Esophagus (tissue), 2 donors: Measurements from ENCODE around the gene HEXIM1. TPM values are rescaled to one million over a fixed set of nuclear protein-coding genes. Genes with fewer than 3 reads are reported as not detected.

ENCODE experiments used
- H3K27ac ChIP-seq, 2 donors: one replicate each; pipeline ENCODE4 v1.5.1; 2013; ENCODE audit warnings: low read depth in 2 of 2, mild to moderate bottlenecking in 2 of 2, inconsistent platforms in 1 of 2, low read length in 1 of 2, moderate library complexity in 1 of 2
- H3K27me3 ChIP-seq, 2 donors: one replicate each; pipeline ENCODE4 v1.6.1; 2013; ENCODE audit warnings: low read length in 2 of 2, control low read depth in 1 of 2, mild to moderate bottlenecking in 1 of 2; ENCODE audit not compliant: insufficient read depth in 2 of 2, control insufficient read depth in 1 of 2
- H3K36me3 ChIP-seq, 2 donors: one replicate each; pipeline ENCODE4 v1.6.1; 2013; ENCODE audit warnings: low read length in 1 of 2; ENCODE audit not compliant: control insufficient read depth in 2 of 2, insufficient read depth in 2 of 2
- H3K4me1 ChIP-seq, 2 donors: one replicate each; pipeline ENCODE4 v1.6.1; 2013; ENCODE audit warnings: low read length in 1 of 2; ENCODE audit not compliant: control insufficient read depth in 2 of 2, insufficient read depth in 2 of 2
- H3K4me3 ChIP-seq, 2 donors: one replicate each; pipeline ENCODE4 v1.5.1; 2013; ENCODE audit warnings: low read length in 2 of 2, mild to moderate bottlenecking in 2 of 2, low read depth in 1 of 2, moderate library complexity in 1 of 2
- H3K9me3 ChIP-seq, 2 donors: one replicate each; pipeline ENCODE4 v1.6.1; 2013; ENCODE audit warnings: mild to moderate bottlenecking in 2 of 2, low read depth in 1 of 2, low read length in 1 of 2, moderate library complexity in 1 of 2; ENCODE audit not compliant: control insufficient read depth in 2 of 2, insufficient read depth in 1 of 2
- WGBS, 2 donors: extraction: QIAGEN DNeasy Blood & Tissue Kit; methylation state at CpG; one replicate each; pipeline ENCODE4 v1.1.7; 2013; 5-methylcytosine and 5-hydroxymethylcytosine counted together
- polyA plus RNA-seq, 2 donors: library from polyadenylated mRNA; stranded (reverse); fragments of 200-250 nt; gene quantifications; one replicate each; pipeline ENCODE4 v1.2.3, GENCODE V29; 2013
- donor health status: healthy with polysubstance abuse.
- donor health status: Bipolar disorder and iron deficiency.

Gene HEXIM1
- polyA plus RNA-seq, 2 donors = 20.4 to 24.2 TPM

DNA sequence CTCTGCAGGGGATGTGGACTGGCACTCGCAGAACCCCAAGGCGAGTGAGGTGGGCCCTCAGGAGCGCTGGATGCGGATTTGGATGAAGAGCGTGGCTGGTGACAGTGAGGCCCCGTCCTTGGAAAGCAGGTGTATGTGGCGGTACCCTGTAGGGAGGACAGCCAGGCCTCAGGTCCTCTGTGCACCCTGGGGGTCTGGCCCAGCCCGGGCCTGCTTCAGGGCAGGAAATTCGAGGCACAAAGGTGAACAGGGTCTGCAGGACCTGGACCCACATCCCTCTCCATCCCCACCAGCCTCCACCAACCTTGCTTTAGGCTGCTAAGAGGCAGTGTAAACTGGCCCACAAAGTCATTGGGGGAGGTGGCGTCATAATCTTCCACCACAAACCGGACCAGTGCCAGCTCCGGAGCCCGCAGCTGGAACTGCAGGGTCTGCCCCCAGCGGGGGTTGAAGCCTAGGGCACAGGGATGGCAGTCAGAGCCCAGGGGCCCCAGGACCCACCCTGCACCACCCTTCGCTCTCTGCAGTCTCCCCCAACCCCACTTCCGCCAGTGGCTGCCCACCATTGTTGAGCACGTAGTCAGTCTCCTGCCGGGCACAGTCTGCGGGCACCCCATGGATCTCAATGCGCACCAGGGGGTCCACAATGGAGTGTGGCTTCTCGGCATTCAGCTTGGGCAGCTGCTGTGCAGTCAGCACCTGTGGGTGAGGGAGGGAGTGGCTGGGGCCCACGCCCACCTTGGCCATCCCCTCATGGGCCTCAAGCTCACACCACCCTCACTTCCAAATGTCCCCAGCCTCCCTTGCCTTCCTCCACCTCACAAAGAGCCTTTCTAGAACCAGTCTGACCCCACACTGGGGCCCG is 35.5 kb upstream of the HEXIM1 start:
- no peak overlapping the region for H3K4me3 ChIP-seq
- H3K4me1 ChIP-seq = no peaks in the 10 kb centered on the region
- WGBS, 2 donors = 93 to 94% methylated on average over 22 to 23 of the region's 23 CpGs
- H3K36me3 ChIP-seq = peaks cover 4 to 26% of the 10 kb centered on the region in 2 donors
- H3K27me3 ChIP-seq = no peaks in the 10 kb centered on the region
- no peaks in the 10 kb centered on the region for H3K9me3 ChIP-seq
- peak overlapping the region in 1 of 2 donors; percentile 77 for H3K27ac ChIP-seq

DNA sequence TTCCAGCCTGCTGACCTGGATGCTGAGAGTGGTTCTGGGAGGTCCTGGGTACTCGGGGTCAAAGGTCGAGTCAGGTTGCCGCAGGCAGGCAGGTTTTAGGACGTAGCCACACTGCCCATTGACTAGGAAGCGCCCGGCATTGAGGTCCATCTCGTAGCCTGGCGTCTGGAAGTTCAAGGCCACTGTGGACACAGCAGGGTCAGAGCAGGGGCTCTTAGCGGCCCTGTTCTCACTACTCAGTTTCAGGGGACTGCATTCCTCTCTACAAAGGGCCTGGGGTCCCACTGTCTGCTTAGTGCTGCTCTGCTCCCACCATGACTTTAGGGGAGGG is 34.9 kb upstream of the HEXIM1 start:
- Histone ChIP-seq H3K36me3 (peaks cover 1 to 27% of the 10 kb centered on the region in 2 donors), H3K4me1 (no peaks in the 10 kb centered on the region), H3K27me3 (no peaks in the 10 kb centered on the region), H3K4me3 (no peak overlapping the region), H3K27ac (no peak overlapping the region), H3K9me3 (no peaks in the 10 kb centered on the region)
- 88 to 93% methylated on average over 9 of the region's 9 CpGs for WGBS, 2 donors

DNA sequence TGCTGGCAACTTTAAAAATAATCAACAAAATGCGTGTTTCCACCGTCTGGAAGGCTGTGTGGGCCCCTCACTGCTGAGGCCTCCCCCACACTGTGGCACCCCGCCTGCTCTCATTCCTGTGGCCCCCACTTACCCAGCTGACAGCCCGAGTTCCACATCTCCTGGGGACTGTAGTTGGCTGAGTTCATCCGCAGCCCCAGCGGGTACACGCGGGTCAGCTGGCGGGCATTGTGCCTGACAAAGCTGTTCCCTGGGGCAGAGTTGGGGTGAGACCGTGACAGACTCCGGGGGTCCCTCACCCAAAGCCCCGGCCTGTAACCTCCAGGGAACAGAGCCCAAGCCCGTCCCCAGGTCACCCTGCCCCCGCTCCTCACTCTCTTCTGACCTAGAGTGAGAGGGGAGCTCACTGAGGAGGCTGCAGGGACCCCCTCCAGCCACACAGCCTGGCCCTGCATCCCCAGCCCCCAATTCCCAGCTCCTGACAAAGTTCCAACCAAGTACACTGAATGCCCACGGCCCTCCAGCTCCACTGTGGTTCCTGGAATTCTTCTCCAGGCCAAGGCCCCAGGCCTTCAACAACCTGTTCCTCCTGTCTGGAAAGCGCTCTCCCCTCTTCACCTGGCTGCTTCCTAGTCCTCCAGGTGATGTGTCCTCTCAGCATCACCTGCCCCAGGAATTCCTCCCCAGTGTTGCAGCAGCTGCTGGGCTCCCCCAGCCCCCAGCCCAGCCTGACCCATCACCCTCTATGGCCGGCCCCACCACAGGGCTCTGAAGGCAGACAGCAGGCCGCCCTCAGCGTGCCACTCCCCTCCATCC is 34.0 kb upstream of the HEXIM1 start:
- H3K9me3 ChIP-seq = no peaks in the 10 kb centered on the region
- H3K27ac ChIP-seq = no peak overlapping the region
- H3K27me3 ChIP-seq = no peaks in the 10 kb centered on the region
- H3K36me3 ChIP-seq = peaks cover 0 to 28% of the 10 kb centered on the region in 2 donors
- no peak overlapping the region for H3K4me3 ChIP-seq
- WGBS, 2 donors = 80% methylated on average over 19 of the region's 19 CpGs
- H3K4me1 ChIP-seq = no peaks in the 10 kb centered on the region

DNA sequence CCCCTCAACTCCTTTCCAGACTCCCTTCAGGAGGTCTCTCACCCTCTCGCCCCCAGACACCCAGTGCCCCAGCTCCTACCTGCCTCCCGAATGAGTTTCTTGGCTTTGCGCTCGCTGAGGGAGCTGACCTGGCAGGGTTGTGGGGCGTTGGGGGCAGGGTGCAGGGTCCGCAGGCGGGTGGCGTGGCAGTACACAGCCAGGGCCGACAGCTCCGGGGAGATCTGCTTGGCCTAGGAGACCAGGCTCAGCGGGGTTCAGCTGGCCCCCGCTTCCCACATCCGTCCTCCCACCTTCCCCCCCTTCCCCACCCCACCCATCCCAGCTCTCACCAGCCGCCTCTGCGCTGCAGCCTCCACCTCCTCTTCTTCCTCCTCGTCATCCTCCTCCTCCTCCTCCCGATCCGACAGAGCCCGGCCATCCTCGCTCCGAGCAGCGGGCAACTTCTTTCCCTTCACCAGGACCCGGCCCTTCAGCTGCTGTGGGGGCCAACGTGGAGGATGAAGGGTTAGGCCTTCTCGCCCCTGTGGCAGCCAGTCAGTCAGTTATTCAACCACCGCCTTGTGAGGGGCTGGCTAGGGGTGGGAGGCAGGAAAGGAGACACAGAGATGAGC is 33.2 kb upstream of the HEXIM1 start:
- no peak overlapping the region for H3K27ac ChIP-seq
- no peaks in the 10 kb centered on the region for H3K27me3 ChIP-seq
- H3K4me3 ChIP-seq = no peak overlapping the region
- H3K4me1 ChIP-seq = no peaks in the 10 kb centered on the region
- peaks cover 1 to 34% of the 10 kb centered on the region in 2 donors for H3K36me3 ChIP-seq
- WGBS, 2 donors = 88 to 89% methylated on average over 24 to 26 of the region's 26 CpGs
- H3K9me3 ChIP-seq = no peaks in the 10 kb centered on the region

DNA sequence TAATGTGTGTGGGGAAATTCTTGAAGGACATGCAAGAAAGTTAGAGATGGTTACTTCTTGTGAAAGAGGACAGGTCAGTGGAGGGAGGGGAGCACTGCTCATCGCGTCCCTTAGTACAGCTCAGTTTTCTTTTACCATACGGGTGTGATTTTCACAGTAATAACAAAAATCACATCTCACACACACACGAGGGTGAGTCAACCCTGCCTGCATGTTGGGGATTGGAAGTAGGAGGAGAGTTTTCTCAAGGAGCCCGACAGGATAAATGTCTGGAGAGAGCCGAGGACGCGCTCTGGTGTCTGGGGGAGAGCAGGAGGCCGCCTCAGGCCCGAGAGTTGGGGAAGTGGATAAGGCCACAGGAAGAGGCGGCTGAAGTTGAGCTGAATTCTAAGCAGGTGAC is 32.4 kb upstream of the HEXIM1 start:
- Histone ChIP-seq H3K4me3 (no peak overlapping the region), H3K9me3 (no peaks in the 10 kb centered on the region), H3K27ac (no peak overlapping the region), H3K4me1 (no peaks in the 10 kb centered on the region), H3K27me3 (no peaks in the 10 kb centered on the region), H3K36me3 (peaks cover 3 to 40% of the 10 kb centered on the region in 2 donors)
- 80 to 81% methylated on average over 11 of the region's 11 CpGs for WGBS, 2 donors

DNA sequence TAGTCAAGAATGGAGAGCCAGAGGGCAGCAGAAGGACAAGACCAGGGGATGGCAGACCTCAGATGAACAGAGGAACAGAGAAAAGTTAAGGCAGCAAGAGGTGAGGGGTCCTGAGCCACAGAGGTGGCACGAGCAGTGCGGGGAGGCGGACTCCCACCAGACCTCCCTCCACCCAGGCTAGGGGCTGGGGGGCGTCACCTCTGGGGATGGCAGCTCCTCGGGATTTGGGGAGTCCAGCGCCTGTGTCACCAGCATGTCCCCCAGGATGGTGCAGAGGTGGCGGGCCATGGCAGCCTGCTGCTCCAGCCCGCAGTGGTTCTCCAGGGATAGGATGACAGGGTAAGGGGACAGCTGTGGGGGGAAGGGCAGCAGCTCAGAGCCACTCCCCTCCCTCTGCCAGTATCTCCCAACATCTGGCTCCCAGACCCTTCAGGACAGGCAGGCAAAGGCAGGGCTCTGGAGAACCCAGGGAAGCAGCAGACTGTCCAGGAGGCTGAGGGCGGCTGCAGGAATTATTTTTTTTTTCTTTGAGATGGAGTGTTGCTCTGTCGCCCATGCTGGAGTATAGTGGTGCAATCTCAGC is 31.8 kb upstream of the HEXIM1 start:
- Histone ChIP-seq H3K27ac (no peak overlapping the region), H3K4me3 (no peak overlapping the region), H3K9me3 (no peaks in the 10 kb centered on the region), H3K27me3 (no peaks in the 10 kb centered on the region), H3K4me1 (peaks cover 0 to 4% of the 10 kb centered on the region in 2 donors), H3K36me3 (peaks cover 3 to 43% of the 10 kb centered on the region in 2 donors)
- 87 to 91% methylated on average over 10 of the region's 10 CpGs for WGBS, 2 donors

DNA sequence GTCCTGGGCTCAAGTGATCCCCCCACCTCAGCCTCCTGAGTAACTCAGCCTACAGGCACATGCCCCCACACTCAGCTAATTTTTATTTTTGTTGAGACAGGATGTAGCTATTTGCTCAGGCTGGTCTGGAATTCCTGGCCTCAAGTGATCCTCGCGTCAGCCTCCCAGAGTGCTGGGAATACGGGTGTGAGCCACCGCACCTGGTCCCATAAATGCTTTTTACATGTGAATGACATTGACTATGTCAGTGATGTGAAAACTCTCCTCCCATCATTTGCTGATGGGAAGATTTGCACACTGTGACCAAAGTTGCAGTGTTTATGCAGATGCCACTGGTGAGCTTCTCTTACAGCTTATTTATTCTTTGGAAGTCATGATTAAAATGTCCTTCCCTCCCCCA is 30.9 kb upstream of the HEXIM1 start:
- no peaks in the 10 kb centered on the region for H3K27me3 ChIP-seq
- 92% methylated on average over 4 of the region's 4 CpGs for WGBS, 2 donors
- H3K4me3 ChIP-seq = no peak overlapping the region
- H3K4me1 ChIP-seq = peaks cover 0 to 4% of the 10 kb centered on the region in 2 donors
- H3K36me3 ChIP-seq = peaks cover 3 to 43% of the 10 kb centered on the region in 2 donors
- H3K9me3 ChIP-seq = no peaks in the 10 kb centered on the region
- no peak overlapping the region for H3K27ac ChIP-seq

DNA sequence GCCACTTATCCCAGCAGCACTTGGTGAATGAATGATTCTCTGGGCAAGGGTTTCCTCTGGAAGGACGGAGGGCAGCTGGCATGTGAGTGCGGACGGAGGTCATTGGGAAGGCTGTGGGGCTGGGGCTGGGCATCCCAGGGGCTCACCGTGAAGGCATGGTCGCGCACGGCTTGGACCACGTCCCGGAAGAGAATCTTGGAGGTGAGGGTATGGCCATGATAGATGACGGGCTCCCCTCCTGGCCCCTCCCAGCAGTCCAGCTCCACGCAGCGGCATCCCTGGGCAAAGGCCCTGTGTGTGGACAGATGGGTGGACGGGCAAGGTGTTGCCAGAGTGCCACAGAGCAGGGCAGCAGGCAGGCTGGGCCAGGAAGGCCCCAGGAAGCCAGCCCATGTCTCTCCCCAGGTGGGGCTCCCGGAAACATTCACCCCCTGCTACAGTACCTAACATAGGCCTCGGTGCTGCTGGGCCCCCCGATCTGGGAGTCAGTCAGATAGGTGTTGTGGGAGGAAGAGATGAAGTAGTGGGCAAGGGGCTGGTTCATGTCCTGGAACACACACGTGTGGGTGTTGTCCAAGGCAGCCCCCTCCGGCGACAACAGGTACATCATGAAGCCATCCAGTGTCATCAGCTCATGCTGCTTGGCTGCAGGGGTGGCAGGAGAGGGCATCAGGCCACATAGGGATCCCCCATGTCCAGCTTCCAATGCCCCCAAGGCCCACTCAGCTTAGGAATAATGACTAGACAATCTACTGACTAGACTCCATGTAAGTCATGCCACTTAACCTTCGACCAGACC is 30.2 kb upstream of the HEXIM1 start:
- Histone ChIP-seq H3K4me1 (peaks cover 3 to 4% of the 10 kb centered on the region in 2 donors), H3K9me3 (no peaks in the 10 kb centered on the region), H3K36me3 (peaks cover 3 to 40% of the 10 kb centered on the region in 2 donors), H3K4me3 (no peak overlapping the region), H3K27me3 (no peaks in the 10 kb centered on the region), H3K27ac (no peak overlapping the region)
- 92% methylated on average over 20 of the region's 20 CpGs for WGBS, 2 donors

DNA sequence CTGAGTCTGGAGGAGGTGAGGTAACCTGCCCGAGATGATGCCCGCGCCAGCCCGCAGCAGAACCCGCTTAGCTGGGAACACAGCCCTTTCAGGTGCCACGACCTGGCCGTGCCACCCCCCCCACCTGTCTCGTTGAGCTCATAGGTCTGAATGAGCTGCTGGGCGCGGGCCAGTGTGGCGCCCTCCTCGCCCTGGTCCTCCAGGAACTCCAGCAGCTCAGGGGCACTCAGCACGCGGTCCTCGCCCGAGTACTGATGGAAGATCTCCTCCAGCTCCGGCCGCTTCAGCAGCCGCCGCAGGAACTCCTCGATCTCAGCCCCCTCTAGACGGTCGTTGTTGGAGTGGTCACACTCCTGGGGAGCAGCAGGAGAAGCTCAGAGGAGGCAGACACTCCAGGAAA is 29.6 kb upstream of the HEXIM1 start:
- H3K27ac ChIP-seq = no peak overlapping the region
- H3K4me3 ChIP-seq = no peak overlapping the region
- H3K9me3 ChIP-seq = no peaks in the 10 kb centered on the region
- H3K4me1 ChIP-seq = peaks cover 6 to 8% of the 10 kb centered on the region in 2 donors
- peaks cover 3 to 34% of the 10 kb centered on the region in 2 donors for H3K36me3 ChIP-seq
- H3K27me3 ChIP-seq = no peaks in the 10 kb centered on the region
- WGBS, 2 donors = 88 to 91% methylated on average over 23 of the region's 23 CpGs
